Cardiac muscle cell (in vitro differentiated cells and primary cell): ENCODE results near the gene USP48. TPM values are rescaled to one million over a fixed set of nuclear protein-coding genes. Genes with fewer than 3 reads are reported as not detected.

Source experiments
- DNase-seq, 2 donors: peaks; one replicate each; pipeline versions ENCODE4 v3.0.0 to v3.0.0-alpha.2; 2010 to 2017; ENCODE audit warnings: low read depth in 1 of 2, low spot score in 1 of 2
- H3K27ac ChIP-seq: fragments of 200-600 bp; sonication (generic); 2 replicates; pipeline ENCODE4 v1.5.1; 2016
- H3K27me3 ChIP-seq: fragments of 200-600 bp; sonication (generic); 2 replicates; pipeline ENCODE4 v1.6.0; 2016; ENCODE audit warnings: control low read depth
- H3K36me3 ChIP-seq: fragments of 200-600 bp; sonication (generic); 2 replicates; pipeline ENCODE4 v1.5.1; 2016; ENCODE audit warnings: control low read depth
- H3K4me1 ChIP-seq: fragments of 200-600 bp; sonication (generic); 2 replicates; pipeline ENCODE4 v1.8.1; 2017; ENCODE audit warnings: low read depth, mild to moderate bottlenecking, mixed run types
- H3K4me3 ChIP-seq: fragments of 200-600 bp; sonication (generic); 2 replicates; pipeline ENCODE4 v1.5.1; 2016; ENCODE audit warnings: mild to moderate bottlenecking
- H3K9me3 ChIP-seq: fragments of 200-600 bp; sonication (generic); 2 replicates; pipeline ENCODE4 v1.5.1; 2017; ENCODE audit warnings: low read depth, mild to moderate bottlenecking, control low read depth
- CTCF ChIP-seq: IDR thresholded peaks from 2 replicates; pipeline ENCODE4 v1.5.1; 2012; ENCODE audit warnings: low read depth, mild to moderate bottlenecking, low read length
- polyA plus RNA-seq: library from polyadenylated mRNA; unstranded; fragments of >200 nt; fragmentation: Nextera tagmentation; extraction: Ambion mirVana; gene quantifications from 2 replicates; pipeline ENCODE4 v1.2.1, GENCODE V29; 2016
- total RNA-seq: library from RNA; depleted of rRNA; stranded (reverse); fragments of >200 nt; gene quantifications from 2 replicates; pipeline ENCODE4 v1.2.3, GENCODE V29; 2016

USP48 gene
- total and polyA plus RNA-seq, 2 experiments from 2014 or later: 29.6 to 52.4 TPM

GRCh38 chr1:21759182-21759581, 23.8 kb downstream of the USP48 start:
- no peak for DNase-seq
- Histone ChIP-seq H3K9me3 (no peaks in the 10 kb centered on the region), H3K4me3 (no peak overlapping the region), H3K27me3 (no peaks in the 10 kb centered on the region), H3K4me1 (peaks cover 15% of the 10 kb centered on the region), H3K36me3 (peaks cover 6% of the 10 kb centered on the region), H3K27ac (no peak overlapping the region)
- no peak for TF ChIP-seq CTCF

- Histone ChIP-seq H3K4me3 (no peak overlapping the region), H3K4me1 (peaks cover 15% of the 10 kb centered on the region), H3K36me3 (peaks cover 6% of the 10 kb centered on the region), H3K27ac (no peak overlapping the region), H3K9me3 (no peaks in the 10 kb centered on the region), H3K27me3 (no peaks in the 10 kb centered on the region)
- TF ChIP-seq CTCF: no peak
- DNase-seq: no peak
These were observed 24.3 kb downstream of the USP48 start for GRCh38 chr1:21758614-21759013.

- peaks cover 19% of the 10 kb centered on the region for H3K36me3 ChIP-seq
- H3K4me3 ChIP-seq: no peak overlapping the region
- TF ChIP-seq CTCF: no peak
- H3K4me1 ChIP-seq: peaks cover 15% of the 10 kb centered on the region
- H3K27ac ChIP-seq: no peak overlapping the region
- DNase-seq: peak in 1 of 2 donors; percentile 42
- no peaks in the 10 kb centered on the region for H3K27me3 ChIP-seq
- H3K9me3 ChIP-seq: no peaks in the 10 kb centered on the region
These were observed 26.4 kb downstream of the USP48 start for GRCh38 chr1:21756393-21757089.

DNA sequence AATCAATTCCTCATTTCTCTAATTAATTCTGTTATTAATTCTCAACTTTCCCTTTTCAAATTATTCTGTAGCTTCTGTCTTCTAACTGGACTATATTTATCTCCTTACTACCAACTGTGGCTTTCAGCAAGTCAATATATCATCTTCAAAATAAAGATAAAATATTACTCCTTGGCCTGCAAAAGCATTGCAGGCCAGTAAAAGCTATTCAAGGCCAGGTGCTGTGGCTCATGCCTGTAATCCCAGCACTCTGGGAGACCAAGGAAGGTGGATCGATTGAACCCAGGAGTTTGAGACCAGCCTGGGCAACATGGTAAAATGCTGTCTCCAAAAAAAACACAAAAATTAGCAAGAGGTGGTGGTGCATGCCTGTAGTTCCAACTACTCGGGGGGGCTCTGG, 27.9 kb downstream of the USP48 start:
- Histone ChIP-seq H3K4me3 (no peak overlapping the region), H3K9me3 (no peaks in the 10 kb centered on the region), H3K36me3 (peaks cover 26% of the 10 kb centered on the region), H3K27ac (no peak overlapping the region), H3K27me3 (no peaks in the 10 kb centered on the region), H3K4me1 (peaks cover 15% of the 10 kb centered on the region)
- TF ChIP-seq CTCF: no peak
- DNase-seq: no peak

- no peak for TF ChIP-seq CTCF
- Histone ChIP-seq H3K27ac (no peak overlapping the region), H3K9me3 (no peaks in the 10 kb centered on the region), H3K4me1 (peaks cover 15% of the 10 kb centered on the region), H3K27me3 (no peaks in the 10 kb centered on the region), H3K36me3 (peaks cover 26% of the 10 kb centered on the region), H3K4me3 (no peak overlapping the region)
- no peak for DNase-seq
These were observed 28.4 kb downstream of the USP48 start for GRCh38 chr1:21754583-21754982.
